HepG2 (cell line): ENCODE data around the gene KCNMB4.

Experiments
- BCLAF1 ChIP-seq: fragments of 450-650 bp; IDR thresholded peaks from 2 replicates; pipeline ENCODE4 v1.6.1; 2017; ENCODE audit warnings: mild to moderate bottlenecking
- ESRRA ChIP-seq: sonication (generic); formaldehyde crosslinking; IDR thresholded peaks from 2 replicates; pipeline ENCODE4 v1.5.1; 2020; ENCODE audit warnings: mild to moderate bottlenecking, low read depth, missing genetic modification reagents
- ZNF503 ChIP-seq: sonication (generic); formaldehyde crosslinking; IDR thresholded peaks from 2 replicates; pipeline ENCODE4 v1.4.0; 2020; ENCODE audit warnings: missing genetic modification reagents

- no peak for TF ChIP-seq ZNF503 (CRISPR knock-in tag)
- no peak for TF ChIP-seq ESRRA (CRISPR knock-in tag)
- no peak for TF ChIP-seq BCLAF1
These were observed 61.5 kb downstream of the KCNMB4 start for GRCh38 chr12:70427611-70428010.
